ENCODE data around the gene TET3. TPM values are rescaled to one million over a fixed set of nuclear protein-coding genes. Genes with fewer than 3 reads are reported as not detected.

The TET3 gene
- polyA plus RNA-seq, 1 experiment, result 3.1 TPM

DNA sequence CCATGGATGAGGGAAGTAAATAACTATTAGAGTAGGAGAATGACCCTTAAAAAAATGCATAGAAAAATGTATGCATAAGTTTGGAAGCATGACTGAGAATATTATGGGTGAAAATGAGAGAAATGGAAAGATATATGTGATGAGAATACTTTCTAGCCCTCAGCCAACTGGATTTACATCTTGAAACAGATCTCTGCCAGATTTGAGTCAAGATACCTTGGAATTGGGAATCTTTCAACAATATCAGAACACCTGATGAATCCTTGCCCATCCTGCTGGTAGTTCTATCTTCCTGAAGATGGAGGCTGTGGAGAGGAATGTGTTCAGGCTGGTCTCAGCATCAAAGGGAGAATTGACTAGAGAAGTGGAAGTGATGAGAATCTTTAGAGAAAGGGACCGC is 5.8 kb downstream of the TET3 start:
- ChIA-PET CTCF (no interaction called here), POLR2A (no interaction called here)

DNA sequence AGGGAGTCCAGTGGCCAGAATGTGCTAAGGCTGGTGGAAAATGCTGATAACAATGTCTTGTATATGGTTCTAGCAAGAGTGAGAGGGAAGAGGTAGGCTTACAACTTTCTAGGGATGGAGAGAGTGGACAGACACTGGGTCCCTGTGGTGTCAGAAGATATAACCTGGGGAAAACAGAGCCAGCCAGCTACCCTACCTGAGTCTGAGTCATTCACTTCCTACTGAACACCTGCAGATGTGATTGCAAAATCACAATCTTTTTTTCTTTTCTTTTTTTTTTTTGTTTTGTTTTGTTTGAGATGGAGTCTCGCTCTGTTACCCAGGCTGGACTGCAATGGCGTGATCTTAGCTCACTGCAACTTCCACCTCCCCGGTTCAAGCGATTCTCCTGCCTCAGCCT is 7.3 kb downstream of the TET3 start:
- CTCF ChIA-PET, result no interaction called here
- no peaks in the 10 kb centered on the region for H3K9me3 ChIP-seq (ENCODE audit: control insufficient read depth, insufficient read depth, low read length)
- H3K4me3 ChIP-seq (ENCODE audit: low read depth, low read length), result no peak overlapping the region
- TF ChIP-seq, protein P1, sequence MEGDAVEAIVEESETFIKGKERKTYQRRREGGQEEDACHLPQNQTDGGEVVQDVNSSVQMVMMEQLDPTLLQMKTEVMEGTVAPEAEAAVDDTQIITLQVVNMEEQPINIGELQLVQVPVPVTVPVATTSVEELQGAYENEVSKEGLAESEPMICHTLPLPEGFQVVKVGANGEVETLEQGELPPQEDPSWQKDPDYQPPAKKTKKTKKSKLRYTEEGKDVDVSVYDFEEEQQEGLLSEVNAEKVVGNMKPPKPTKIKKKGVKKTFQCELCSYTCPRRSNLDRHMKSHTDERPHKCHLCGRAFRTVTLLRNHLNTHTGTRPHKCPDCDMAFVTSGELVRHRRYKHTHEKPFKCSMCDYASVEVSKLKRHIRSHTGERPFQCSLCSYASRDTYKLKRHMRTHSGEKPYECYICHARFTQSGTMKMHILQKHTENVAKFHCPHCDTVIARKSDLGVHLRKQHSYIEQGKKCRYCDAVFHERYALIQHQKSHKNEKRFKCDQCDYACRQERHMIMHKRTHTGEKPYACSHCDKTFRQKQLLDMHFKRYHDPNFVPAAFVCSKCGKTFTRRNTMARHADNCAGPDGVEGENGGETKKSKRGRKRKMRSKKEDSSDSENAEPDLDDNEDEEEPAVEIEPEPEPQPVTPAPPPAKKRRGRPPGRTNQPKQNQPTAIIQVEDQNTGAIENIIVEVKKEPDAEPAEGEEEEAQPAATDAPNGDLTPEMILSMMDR (IDR thresholded peaks at IDR 0.05; ENCODE audit: low read depth, low read length), result no peak
- POLR2A ChIA-PET, result no interaction called here
- H3K27ac ChIP-seq (ENCODE audit: low read depth, low read length), result no peak overlapping the region
- H3K27me3 ChIP-seq (ENCODE audit: control insufficient read depth, insufficient read depth, low read length), result no peaks in the 10 kb centered on the region
- DNase-seq (ENCODE audit: low read depth, low spot score), result no peak

More for the DNA sequence above, 5.8 kb downstream of the TET3 start:
- no peak overlapping the region for H3K4me3 ChIP-seq (ENCODE audit: low read depth, low read length)
- H3K9me3 ChIP-seq (ENCODE audit: control insufficient read depth, insufficient read depth, low read length), result no peaks in the 10 kb centered on the region; the same call in 1 of the 2 replicates
- H3K27ac ChIP-seq (ENCODE audit: low read depth, low read length), result no peak overlapping the region
- no peak for DNase-seq (ENCODE audit: low read depth, low spot score)
- no peaks in the 10 kb centered on the region for H3K27me3 ChIP-seq (ENCODE audit: control insufficient read depth, insufficient read depth, low read length)
- TF ChIP-seq, protein P1 (IDR thresholded peaks at IDR 0.05; ENCODE audit: low read depth, low read length), result no peak

DNA sequence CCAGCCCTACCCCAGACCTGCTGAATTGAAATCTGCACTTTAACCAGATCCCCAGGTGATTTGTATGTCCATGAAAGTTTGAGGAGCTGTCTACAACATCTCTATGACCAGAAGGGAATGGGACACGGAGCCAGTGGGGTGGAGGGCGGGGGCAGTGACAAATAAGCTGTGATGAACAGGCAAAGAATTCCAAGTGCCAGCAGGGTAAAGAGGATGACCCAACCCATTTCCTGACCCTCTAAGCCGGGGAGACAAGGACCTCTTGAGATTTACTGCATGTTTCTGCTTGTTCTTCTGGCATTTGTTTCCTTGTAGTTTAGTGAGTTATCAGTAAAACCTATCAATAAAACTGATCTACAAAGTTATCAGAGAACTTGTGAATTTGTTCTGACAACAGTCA is 8.7 kb downstream of the TET3 start:
- ChIA-PET POLR2A (no interaction called here), CTCF (interaction anchor here (1.5 kb wide), 1 partner anchor 154 kb away, joined by 3 read pairs; the partner anchor contains the start of gene BOLA3)
- no peak for DNase-seq (ENCODE audit: low read depth, low spot score)
- Histone ChIP-seq H3K27me3 (ENCODE audit: control insufficient read depth, insufficient read depth, low read length) (no peaks in the 10 kb centered on the region), H3K27ac (ENCODE audit: low read depth, low read length) (no peak overlapping the region), H3K4me3 (ENCODE audit: low read depth, low read length) (no peak overlapping the region), H3K9me3 (ENCODE audit: control insufficient read depth, insufficient read depth, low read length) (no peaks in the 10 kb centered on the region)
- TF ChIP-seq, protein P1 (IDR thresholded peaks at IDR 0.05; ENCODE audit: low read depth, low read length), result no peak

DNA sequence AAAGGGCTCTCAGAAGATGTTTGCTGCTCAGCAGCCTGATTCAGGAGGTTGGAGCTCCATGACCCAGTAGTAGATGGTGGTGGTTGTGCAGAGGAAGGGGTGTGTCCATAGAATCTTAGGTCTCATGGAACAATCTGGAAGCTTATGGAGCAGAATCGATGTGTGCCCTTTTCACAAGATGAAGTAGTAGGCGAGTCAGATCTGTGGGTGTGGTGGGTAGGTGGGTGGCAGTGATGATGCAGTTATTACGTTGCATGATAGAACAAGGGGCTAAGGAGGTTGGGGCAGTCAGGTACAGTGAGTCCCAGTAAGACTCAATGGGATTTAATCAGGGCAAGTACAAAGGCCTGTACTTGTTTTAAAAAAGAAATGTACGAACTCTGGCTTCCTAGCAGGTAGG is 9.1 kb downstream of the TET3 start:
- DNase-seq (ENCODE audit: low read depth, low spot score), result no peak
- Histone ChIP-seq H3K27ac (ENCODE audit: low read depth, low read length) (no peak overlapping the region), H3K4me3 (ENCODE audit: low read depth, low read length) (no peak overlapping the region), H3K9me3 (ENCODE audit: control insufficient read depth, insufficient read depth, low read length) (no peaks in the 10 kb centered on the region), H3K27me3 (ENCODE audit: control insufficient read depth, insufficient read depth, low read length) (no peaks in the 10 kb centered on the region)
- TF ChIP-seq, protein P1 (IDR thresholded peaks at IDR 0.05; ENCODE audit: low read depth, low read length), result no peak
- ChIA-PET POLR2A (no interaction called here), CTCF (interaction anchor here (1.5 kb wide), 1 partner anchor 154 kb away, joined by 3 read pairs; the partner anchor contains the start of gene BOLA3)

DNA sequence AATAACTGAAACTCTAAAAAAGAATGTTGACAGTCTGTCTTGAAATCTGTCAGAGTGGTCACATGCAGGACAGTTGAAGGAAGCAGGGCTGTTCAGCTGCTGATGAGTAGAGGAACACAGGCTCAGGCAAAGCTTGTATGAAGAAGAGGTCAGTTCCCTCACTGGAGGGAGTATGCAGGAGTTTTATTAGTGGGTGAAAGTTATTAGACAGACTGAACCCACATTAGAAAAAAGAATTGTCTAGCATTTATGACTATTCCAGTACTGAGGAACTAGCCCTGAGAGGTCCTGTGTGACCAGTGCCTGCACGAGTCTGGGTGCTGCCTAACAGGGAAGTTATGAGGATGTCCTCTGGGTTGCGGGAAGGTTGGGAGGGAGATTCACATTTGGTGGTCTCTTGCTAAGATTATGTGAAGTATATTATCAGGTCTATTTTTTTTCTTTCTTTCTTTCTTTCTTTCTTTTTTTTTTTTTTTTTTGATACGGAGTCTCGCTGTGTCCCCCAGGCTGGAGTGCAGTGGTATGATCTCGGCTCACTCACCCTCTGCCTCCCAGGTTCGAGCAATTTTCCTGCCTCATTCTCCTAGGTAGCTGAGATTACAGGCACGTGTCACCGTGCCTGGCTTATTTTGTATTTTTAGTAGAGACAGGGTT is 9.6 kb downstream of the TET3 start:
- no peak overlapping the region for H3K4me3 ChIP-seq (ENCODE audit: low read depth, low read length)
- TF ChIP-seq, protein P1 (IDR thresholded peaks at IDR 0.05; ENCODE audit: low read depth, low read length), result no peak
- H3K27me3 ChIP-seq (ENCODE audit: control insufficient read depth, insufficient read depth, low read length), result no peaks in the 10 kb centered on the region
- H3K9me3 ChIP-seq (ENCODE audit: control insufficient read depth, insufficient read depth, low read length), result no peaks in the 10 kb centered on the region
- ChIA-PET CTCF (interaction anchor here (0.7 to 1.5 kb wide), 2 partner anchors 153 to 693 kb away, joined by 3 read pairs; partner anchors contain the start of gene BOLA3), POLR2A (no interaction called here)
- no peak overlapping the region for H3K27ac ChIP-seq (ENCODE audit: low read depth, low read length)
- no peak for DNase-seq (ENCODE audit: low read depth, low spot score)
